Fibroblast of mammary gland (primary cell): ENCODE measurements around the gene SACS.
A peak's percentile ranks its signal among the peaks of the same experiment; 100 is the strongest.

ENCODE experiments used
- DNase-seq: peaks from one replicate; pipeline ENCODE4 v3.0.0-alpha.2; 2010; ENCODE audit warnings: low read depth
- H3K4me3 ChIP-seq: 2 replicates; pipeline ENCODE4 v1.5.1; 2011; ENCODE audit warnings: low read depth, mild to moderate bottlenecking, low read length, moderate library complexity; ENCODE audit not compliant: control insufficient read depth
- CTCF ChIP-seq: conservative IDR thresholded peaks from 2 replicates; pipeline ENCODE4 v1.5.1; 2011; ENCODE audit warnings: low read depth, low read length, inconsistent platforms; ENCODE audit not compliant: control insufficient read depth, insufficient read depth

The SACS gene

GRCh38 chr13:23375001-23375971 is 58.2 kb downstream of the SACS start:
- peak; percentile 90 for DNase-seq
- TF ChIP-seq CTCF = no peak

GRCh38 chr13:23372264-23372906 is 61.1 kb downstream of the SACS start:
- DNase-seq = peak; percentile 56
- H3K4me3 ChIP-seq = no peak overlapping the region
- no peak for TF ChIP-seq CTCF

More at GRCh38 chr13:23375001-23375971, 58.2 kb downstream of the SACS start:
- peak overlapping the region; percentile 59 for H3K4me3 ChIP-seq

GRCh38 chr13:23367907-23368306 is 65.6 kb downstream of the SACS start:
- no peak overlapping the region for H3K4me3 ChIP-seq
- DNase-seq = no peak

GRCh38 chr13:23365652-23366051 is 67.8 kb downstream of the SACS start:
- DNase-seq = no peak
- no peak for TF ChIP-seq CTCF
- no peak overlapping the region for H3K4me3 ChIP-seq

More at GRCh38 chr13:23367907-23368306, 65.6 kb downstream of the SACS start:
- no peak for TF ChIP-seq CTCF

- no peak for TF ChIP-seq CTCF
- no peak for DNase-seq
- H3K4me3 ChIP-seq = no peak overlapping the region
These were observed 73.6 kb downstream of the SACS start for GRCh38 chr13:23359882-23360281.

GRCh38 chr13:23357349-23357748 is 76.2 kb downstream of the SACS start:
- no peak overlapping the region for H3K4me3 ChIP-seq
- DNase-seq = no peak
- no peak for TF ChIP-seq CTCF
